Measurements from ENCODE around the gene KRTAP5-8. TPM values are rescaled to one million over a fixed set of nuclear protein-coding genes. Genes with fewer than 3 reads are reported as not detected.

KRTAP5-8 gene
- total RNA-seq, 2 experiments from 2014 or later: not detected

- Mint-ChIP-seq H3K36me3 (peaks cover 66% of the 10 kb centered on the region), H3K4me1 (ENCODE audit: low read depth) (no peaks in the 10 kb centered on the region), H3K4me3 (no peak overlapping the region), H3K27me3 (no peaks in the 10 kb centered on the region), H3K9me3 (no peaks in the 10 kb centered on the region), H3K27ac (no peak overlapping the region)
- intact Hi-C loops (cut with micrococcal nuclease): no loop called here
- POLR2A ChIA-PET: interaction anchor here (1.4 kb wide), 1 partner anchor 10 kb away, joined by 3 read pairs; no protein-coding TSS in a partner anchor
- no peak for DNase-seq
- CTCF ChIA-PET: no interaction called here
Measured at GRCh38 chr11:71499546-71499945, 38.3 kb upstream of the KRTAP5-8 start.

GRCh38 chr11:71500601-71501021 lies 37.2 kb upstream of the KRTAP5-8 start:
- H3K4me3 Mint-ChIP-seq: no peak overlapping the region
- DNase-seq: no peak
- no peak overlapping the region for H3K27ac Mint-ChIP-seq
- H3K27me3 Mint-ChIP-seq: no peaks in the 10 kb centered on the region
- POLR2A ChIA-PET: interaction anchor here (1.4 kb wide), 1 partner anchor 11 kb away, joined by 3 read pairs; no protein-coding TSS in a partner anchor
- intact Hi-C loops (cut with micrococcal nuclease): no loop called here
- peaks cover 2% of the 10 kb centered on the region for H3K9me3 Mint-ChIP-seq
- H3K36me3 Mint-ChIP-seq: peaks cover 66% of the 10 kb centered on the region
- H3K4me1 Mint-ChIP-seq (ENCODE audit: low read depth): no peaks in the 10 kb centered on the region
- CTCF ChIA-PET: no interaction called here

DNA sequence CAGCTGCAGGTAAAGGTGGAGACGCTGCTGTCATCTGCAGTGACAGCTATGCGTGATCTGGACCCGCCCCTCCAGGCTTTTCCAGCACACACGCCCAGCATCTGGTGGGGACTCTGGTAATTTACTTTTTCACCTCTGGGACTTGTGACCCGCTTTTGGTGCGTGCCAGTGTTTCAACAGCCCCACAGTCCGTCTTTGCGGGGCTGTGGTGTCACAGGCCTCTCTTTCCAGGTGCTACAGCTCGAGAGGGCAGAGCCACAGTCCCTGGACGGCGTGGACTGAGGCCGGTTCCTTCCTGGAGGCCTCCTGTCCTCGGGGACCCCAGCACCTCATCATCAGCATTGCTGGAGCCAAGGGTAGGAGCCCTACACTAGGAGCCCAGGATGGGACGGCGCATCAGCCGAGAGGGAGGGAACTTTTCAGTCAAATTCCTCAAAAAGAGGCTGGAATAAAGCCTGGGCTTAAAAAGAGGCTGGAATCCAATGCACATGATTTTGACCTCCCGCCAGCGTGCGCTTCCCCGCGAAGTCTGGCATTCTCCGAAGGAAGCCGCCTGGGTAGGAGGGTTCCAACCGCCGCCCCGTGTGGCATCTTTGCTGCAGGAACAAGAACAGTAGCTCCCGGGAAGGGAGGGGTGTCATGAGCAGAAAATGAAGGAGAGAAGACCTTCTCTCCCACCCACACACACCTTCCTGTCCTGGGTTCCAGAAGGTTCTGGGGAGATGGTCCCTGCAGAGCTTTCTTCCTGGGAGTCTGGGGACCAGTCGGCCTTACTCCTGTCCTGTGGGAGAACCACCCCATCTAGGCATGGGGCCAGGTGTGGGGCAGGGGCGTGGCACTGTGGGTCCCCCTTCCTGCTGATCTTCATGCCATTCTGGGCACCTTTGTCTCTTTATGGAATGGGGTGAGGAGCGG lies 36.5 kb upstream of the KRTAP5-8 start:
- Mint-ChIP-seq H3K27me3 (no peaks in the 10 kb centered on the region), H3K4me3 (no peak overlapping the region), H3K36me3 (peaks cover 71% of the 10 kb centered on the region), H3K27ac (no peak overlapping the region), H3K4me1 (ENCODE audit: low read depth) (no peaks in the 10 kb centered on the region), H3K9me3 (peaks cover 9% of the 10 kb centered on the region)
- no peak for DNase-seq
- ChIA-PET POLR2A (no interaction called here), CTCF (no interaction called here)
- intact Hi-C loops (cut with micrococcal nuclease): no loop called here

DNA sequence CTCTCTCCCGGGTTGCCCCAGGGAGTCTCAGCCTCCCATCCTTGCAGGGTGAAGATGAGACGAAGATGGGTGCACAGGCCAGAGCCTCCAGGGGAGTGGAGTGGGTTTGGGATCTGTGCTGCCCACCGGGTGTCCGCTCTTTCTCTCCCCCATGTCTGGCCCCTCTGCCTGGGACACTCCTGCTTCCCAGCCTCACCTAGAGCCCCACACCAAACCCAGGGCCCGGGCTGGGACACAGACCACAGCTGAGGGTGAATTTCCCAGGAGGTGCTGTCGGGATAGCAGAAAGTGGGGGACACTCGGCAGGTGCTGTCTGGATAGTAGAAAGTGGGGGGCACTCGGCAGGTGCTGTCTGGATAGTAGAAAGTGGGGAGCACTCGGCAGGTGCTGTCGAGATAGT lies 35.8 kb upstream of the KRTAP5-8 start:
- intact Hi-C loops (cut with micrococcal nuclease): no loop called here
- H3K9me3 Mint-ChIP-seq: peaks cover 16% of the 10 kb centered on the region
- peaks cover 71% of the 10 kb centered on the region for H3K36me3 Mint-ChIP-seq
- no peaks in the 10 kb centered on the region for H3K4me1 Mint-ChIP-seq (ENCODE audit: low read depth)
- no peak overlapping the region for H3K27ac Mint-ChIP-seq
- ChIA-PET POLR2A (no interaction called here), CTCF (no interaction called here)
- H3K4me3 Mint-ChIP-seq: no peak overlapping the region
- no peaks in the 10 kb centered on the region for H3K27me3 Mint-ChIP-seq
- DNase-seq: no peak

GRCh38 chr11:71502871-71503435 lies 34.9 kb upstream of the KRTAP5-8 start:
- H3K4me3 Mint-ChIP-seq: no peak overlapping the region
- no peak for DNase-seq
- H3K4me1 Mint-ChIP-seq (ENCODE audit: low read depth): no peaks in the 10 kb centered on the region
- ChIA-PET CTCF (no interaction called here), POLR2A (no interaction called here)
- H3K27me3 Mint-ChIP-seq: no peaks in the 10 kb centered on the region
- intact Hi-C loops (cut with micrococcal nuclease): no loop called here
- peaks cover 20% of the 10 kb centered on the region for H3K9me3 Mint-ChIP-seq
- peaks cover 67% of the 10 kb centered on the region for H3K36me3 Mint-ChIP-seq
- no peak overlapping the region for H3K27ac Mint-ChIP-seq

DNA sequence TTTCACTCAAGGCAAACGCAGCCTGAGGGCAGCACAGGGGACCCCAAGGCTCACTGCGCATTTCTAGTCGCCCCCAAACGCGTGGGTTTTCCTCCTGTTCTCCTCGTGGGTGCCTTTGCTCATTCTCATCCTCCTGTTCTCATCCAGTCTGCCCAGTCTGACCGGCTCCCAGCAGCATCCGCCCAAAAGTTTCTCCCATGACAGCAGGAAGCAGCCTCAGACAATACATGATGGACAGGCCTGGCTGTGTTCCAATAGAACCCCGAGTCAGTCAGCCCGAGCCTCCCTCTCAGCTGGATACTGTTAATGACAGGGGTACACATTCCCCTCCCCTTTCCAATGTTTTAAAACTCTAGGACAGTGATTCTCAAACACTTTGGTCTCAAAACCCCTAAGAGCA lies 33.3 kb upstream of the KRTAP5-8 start:
- peaks cover 36% of the 10 kb centered on the region for H3K9me3 Mint-ChIP-seq
- peaks cover 57% of the 10 kb centered on the region for H3K36me3 Mint-ChIP-seq
- no peak overlapping the region for H3K27ac Mint-ChIP-seq
- H3K27me3 Mint-ChIP-seq: no peaks in the 10 kb centered on the region
- DNase-seq: no peak
- intact Hi-C loops (cut with micrococcal nuclease): no loop called here
- POLR2A ChIA-PET: no interaction called here
- no peaks in the 10 kb centered on the region for H3K4me1 Mint-ChIP-seq (ENCODE audit: low read depth)
- CTCF ChIA-PET: no interaction called here
- H3K4me3 Mint-ChIP-seq: no peak overlapping the region

DNA sequence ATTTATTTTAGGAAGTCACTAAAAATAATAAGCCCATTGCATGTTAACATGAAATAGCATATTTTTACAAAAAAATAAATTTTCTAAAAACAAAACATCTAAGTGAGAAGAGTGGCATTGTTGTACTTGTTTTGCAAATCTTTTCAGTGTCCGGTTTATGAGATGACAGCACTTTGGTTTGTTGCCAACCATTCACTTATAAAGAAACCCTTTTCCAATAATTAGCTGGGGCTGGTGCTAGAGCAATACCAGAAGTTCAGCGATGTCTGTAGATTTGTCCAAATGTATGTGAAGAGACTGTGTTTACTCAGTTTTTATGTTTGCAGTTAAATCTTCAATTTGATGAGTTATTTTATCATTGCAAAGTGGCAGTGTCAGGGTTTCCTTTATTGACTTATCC lies 32.8 kb upstream of the KRTAP5-8 start:
- no peak overlapping the region for H3K4me3 Mint-ChIP-seq
- peaks cover 40% of the 10 kb centered on the region for H3K9me3 Mint-ChIP-seq
- CTCF ChIA-PET: no interaction called here
- peaks cover 54% of the 10 kb centered on the region for H3K36me3 Mint-ChIP-seq
- POLR2A ChIA-PET: no interaction called here
- no peaks in the 10 kb centered on the region for H3K4me1 Mint-ChIP-seq (ENCODE audit: low read depth)
- no peak overlapping the region for H3K27ac Mint-ChIP-seq
- DNase-seq: no peak
- H3K27me3 Mint-ChIP-seq: no peaks in the 10 kb centered on the region
- intact Hi-C loops (cut with micrococcal nuclease): no loop called here

GRCh38 chr11:71505781-71506180 lies 32.0 kb upstream of the KRTAP5-8 start:
- Mint-ChIP-seq H3K4me1 (ENCODE audit: low read depth) (no peaks in the 10 kb centered on the region), H3K36me3 (peaks cover 46% of the 10 kb centered on the region), H3K9me3 (peaks cover 47% of the 10 kb centered on the region), H3K27ac (no peak overlapping the region), H3K4me3 (no peak overlapping the region), H3K27me3 (no peaks in the 10 kb centered on the region)
- ChIA-PET CTCF (no interaction called here), POLR2A (interaction anchor here (0.6 kb wide), 1 partner anchor 452 kb away, joined by 3 read pairs; no protein-coding TSS in a partner anchor)
- intact Hi-C loops (cut with micrococcal nuclease): no loop called here
- no peak for DNase-seq

GRCh38 chr11:71507102-71507501 lies 30.7 kb upstream of the KRTAP5-8 start:
- ChIA-PET POLR2A (no interaction called here), CTCF (no interaction called here)
- intact Hi-C loops (cut with micrococcal nuclease): no loop called here
- Mint-ChIP-seq H3K9me3 (peaks cover 59% of the 10 kb centered on the region), H3K27me3 (no peaks in the 10 kb centered on the region), H3K4me3 (no peak overlapping the region), H3K27ac (no peak overlapping the region), H3K4me1 (ENCODE audit: low read depth) (no peaks in the 10 kb centered on the region), H3K36me3 (peaks cover 45% of the 10 kb centered on the region)
- no peak for DNase-seq

DNA sequence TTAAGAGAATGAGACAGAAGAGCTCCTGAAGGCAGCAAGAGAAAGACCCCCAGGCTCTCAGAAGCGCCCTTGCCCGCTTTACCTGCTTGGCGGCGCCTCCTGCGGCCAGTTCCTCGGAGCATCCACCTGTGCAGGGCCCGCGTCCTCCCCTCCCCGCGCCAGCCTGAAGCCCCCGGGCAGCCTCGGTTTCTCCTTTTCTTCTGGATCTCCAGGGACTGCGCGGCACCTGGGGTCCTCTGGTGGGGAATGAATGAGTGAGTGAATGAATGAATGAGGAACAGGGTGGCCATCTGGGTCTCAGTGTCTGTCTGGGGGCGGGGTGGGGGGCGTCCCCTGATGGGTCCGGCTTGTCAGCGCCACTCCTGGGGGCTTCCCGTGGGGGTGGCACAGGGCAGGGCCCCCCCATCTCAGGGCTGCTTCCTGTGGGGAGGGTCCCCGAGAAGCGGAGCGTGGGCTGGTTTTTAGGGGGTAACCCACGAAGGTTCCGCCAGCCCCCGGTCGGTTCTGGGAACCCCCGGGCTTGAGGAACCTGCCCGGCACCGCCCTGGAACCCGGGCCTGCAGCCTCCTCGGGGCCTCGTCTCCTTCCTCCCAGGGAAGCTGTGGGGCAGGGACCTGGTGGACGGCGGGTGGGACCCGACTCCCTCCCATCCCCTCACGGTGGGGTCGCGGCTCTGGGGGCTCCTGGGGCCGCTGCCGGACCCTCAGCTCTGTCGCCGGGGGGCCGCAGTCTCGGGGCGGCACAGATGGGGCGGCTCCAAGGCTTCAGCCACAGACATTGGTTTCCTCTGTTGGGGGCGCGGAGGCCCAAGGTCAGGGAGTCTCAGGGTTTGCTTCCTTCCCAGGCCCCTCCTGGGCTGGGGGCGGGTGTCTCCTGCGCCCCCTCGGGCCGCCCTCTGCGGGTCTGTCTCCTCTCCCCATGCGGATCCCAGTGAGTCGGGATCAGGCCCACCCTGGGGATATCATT lies 19.0 kb upstream of the KRTAP5-8 start:
- DNase-seq: no peak
- H3K36me3 Mint-ChIP-seq: no peaks in the 10 kb centered on the region
- POLR2A ChIA-PET: no interaction called here
- H3K27ac Mint-ChIP-seq: no peak overlapping the region
- no peak overlapping the region for H3K4me3 Mint-ChIP-seq
- no peaks in the 10 kb centered on the region for H3K4me1 Mint-ChIP-seq (ENCODE audit: low read depth)
- no peaks in the 10 kb centered on the region for H3K27me3 Mint-ChIP-seq
- CTCF ChIA-PET: no interaction called here
- peaks cover 8% of the 10 kb centered on the region for H3K9me3 Mint-ChIP-seq
- intact Hi-C loops (cut with micrococcal nuclease): no loop called here

DNA sequence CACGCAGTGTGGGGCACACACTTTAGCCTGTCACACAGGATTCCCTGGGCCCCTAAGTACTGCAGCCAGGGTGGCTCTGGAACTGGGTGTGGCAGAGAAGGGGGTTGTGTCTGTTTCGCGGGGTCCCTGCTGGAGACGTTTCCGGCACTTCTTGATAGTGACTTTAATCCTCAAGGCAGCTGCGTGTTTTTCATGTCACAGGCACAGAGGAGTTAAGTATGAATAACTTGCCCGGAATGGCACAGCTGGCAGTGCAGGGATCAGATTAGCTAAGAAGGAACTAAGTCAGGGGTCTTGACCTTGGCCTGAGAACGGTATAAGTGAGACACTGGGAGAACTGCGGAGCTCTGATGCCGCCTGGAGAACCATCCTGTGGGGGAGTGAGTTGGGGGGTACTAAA lies 18.3 kb upstream of the KRTAP5-8 start:
- H3K9me3 Mint-ChIP-seq: peaks cover 6% of the 10 kb centered on the region
- DNase-seq: no peak
- intact Hi-C loops (cut with micrococcal nuclease): no loop called here
- POLR2A ChIA-PET: no interaction called here
- no peak overlapping the region for H3K4me3 Mint-ChIP-seq
- H3K27ac Mint-ChIP-seq: no peak overlapping the region
- H3K4me1 Mint-ChIP-seq (ENCODE audit: low read depth): no peaks in the 10 kb centered on the region
- no peaks in the 10 kb centered on the region for H3K36me3 Mint-ChIP-seq
- CTCF ChIA-PET: no interaction called here
- H3K27me3 Mint-ChIP-seq: no peaks in the 10 kb centered on the region

Measured in activated CD4-positive, alpha-beta memory T cell treated with anti-CD3 and anti-CD28 coated beads for 36 hours (primary cell).